ENCODE measurements around the gene ABCA9. TPM values are rescaled to one million over a fixed set of nuclear protein-coding genes. Genes with fewer than 3 reads are reported as not detected.

The ABCA9 gene
- total and polyA plus RNA-seq, 2 of the 13 experiments (the other 11 are each of a cell fraction or from before 2014, with no cell fraction given) = 0.04 TPM; not detected in 1

DNA sequence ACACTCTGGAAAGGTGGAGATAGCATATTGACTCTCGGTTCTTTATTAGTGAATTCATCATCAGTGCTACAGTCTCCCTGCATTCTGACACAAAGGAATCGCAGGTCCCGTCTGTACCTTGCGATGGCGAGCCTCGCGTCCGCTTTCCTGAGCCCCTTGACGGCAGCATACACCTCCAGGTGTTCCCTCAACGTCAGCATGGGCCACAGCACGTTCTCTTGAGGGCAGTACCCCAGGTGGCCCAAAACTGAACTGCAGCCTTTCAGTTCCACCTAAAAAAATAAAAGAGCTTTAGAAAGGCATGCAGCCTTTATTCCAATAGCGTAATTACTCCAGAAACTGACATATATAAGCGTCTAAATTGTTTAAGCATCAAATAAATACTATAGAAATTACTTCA, 24.2 kb upstream of the ABCA9 start (continued):
- TF ChIP-seq, protein P1, sequence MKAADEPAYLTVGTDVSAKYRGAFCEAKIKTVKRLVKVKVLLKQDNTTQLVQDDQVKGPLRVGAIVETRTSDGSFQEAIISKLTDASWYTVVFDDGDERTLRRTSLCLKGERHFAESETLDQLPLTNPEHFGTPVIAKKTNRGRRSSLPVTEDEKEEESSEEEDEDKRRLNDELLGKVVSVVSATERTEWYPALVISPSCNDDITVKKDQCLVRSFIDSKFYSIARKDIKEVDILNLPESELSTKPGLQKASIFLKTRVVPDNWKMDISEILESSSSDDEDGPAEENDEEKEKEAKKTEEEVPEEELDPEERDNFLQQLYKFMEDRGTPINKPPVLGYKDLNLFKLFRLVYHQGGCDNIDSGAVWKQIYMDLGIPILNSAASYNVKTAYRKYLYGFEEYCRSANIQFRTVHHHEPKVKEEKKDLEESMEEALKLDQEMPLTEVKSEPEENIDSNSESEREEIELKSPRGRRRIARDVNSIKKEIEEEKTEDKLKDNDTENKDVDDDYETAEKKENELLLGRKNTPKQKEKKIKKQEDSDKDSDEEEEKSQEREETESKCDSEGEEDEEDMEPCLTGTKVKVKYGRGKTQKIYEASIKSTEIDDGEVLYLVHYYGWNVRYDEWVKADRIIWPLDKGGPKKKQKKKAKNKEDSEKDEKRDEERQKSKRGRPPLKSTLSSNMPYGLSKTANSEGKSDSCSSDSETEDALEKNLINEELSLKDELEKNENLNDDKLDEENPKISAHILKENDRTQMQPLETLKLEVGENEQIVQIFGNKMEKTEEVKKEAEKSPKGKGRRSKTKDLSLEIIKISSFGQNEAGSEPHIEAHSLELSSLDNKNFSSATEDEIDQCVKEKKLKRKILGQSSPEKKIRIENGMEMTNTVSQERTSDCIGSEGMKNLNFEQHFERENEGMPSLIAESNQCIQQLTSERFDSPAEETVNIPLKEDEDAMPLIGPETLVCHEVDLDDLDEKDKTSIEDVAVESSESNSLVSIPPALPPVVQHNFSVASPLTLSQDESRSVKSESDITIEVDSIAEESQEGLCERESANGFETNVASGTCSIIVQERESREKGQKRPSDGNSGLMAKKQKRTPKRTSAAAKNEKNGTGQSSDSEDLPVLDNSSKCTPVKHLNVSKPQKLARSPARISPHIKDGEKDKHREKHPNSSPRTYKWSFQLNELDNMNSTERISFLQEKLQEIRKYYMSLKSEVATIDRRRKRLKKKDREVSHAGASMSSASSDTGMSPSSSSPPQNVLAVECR (CRISPR knock-in tag; IDR thresholded peaks at IDR 0.05; ENCODE audit: borderline replicate concordance) = no peak
- TF ChIP-seq, protein P2, sequence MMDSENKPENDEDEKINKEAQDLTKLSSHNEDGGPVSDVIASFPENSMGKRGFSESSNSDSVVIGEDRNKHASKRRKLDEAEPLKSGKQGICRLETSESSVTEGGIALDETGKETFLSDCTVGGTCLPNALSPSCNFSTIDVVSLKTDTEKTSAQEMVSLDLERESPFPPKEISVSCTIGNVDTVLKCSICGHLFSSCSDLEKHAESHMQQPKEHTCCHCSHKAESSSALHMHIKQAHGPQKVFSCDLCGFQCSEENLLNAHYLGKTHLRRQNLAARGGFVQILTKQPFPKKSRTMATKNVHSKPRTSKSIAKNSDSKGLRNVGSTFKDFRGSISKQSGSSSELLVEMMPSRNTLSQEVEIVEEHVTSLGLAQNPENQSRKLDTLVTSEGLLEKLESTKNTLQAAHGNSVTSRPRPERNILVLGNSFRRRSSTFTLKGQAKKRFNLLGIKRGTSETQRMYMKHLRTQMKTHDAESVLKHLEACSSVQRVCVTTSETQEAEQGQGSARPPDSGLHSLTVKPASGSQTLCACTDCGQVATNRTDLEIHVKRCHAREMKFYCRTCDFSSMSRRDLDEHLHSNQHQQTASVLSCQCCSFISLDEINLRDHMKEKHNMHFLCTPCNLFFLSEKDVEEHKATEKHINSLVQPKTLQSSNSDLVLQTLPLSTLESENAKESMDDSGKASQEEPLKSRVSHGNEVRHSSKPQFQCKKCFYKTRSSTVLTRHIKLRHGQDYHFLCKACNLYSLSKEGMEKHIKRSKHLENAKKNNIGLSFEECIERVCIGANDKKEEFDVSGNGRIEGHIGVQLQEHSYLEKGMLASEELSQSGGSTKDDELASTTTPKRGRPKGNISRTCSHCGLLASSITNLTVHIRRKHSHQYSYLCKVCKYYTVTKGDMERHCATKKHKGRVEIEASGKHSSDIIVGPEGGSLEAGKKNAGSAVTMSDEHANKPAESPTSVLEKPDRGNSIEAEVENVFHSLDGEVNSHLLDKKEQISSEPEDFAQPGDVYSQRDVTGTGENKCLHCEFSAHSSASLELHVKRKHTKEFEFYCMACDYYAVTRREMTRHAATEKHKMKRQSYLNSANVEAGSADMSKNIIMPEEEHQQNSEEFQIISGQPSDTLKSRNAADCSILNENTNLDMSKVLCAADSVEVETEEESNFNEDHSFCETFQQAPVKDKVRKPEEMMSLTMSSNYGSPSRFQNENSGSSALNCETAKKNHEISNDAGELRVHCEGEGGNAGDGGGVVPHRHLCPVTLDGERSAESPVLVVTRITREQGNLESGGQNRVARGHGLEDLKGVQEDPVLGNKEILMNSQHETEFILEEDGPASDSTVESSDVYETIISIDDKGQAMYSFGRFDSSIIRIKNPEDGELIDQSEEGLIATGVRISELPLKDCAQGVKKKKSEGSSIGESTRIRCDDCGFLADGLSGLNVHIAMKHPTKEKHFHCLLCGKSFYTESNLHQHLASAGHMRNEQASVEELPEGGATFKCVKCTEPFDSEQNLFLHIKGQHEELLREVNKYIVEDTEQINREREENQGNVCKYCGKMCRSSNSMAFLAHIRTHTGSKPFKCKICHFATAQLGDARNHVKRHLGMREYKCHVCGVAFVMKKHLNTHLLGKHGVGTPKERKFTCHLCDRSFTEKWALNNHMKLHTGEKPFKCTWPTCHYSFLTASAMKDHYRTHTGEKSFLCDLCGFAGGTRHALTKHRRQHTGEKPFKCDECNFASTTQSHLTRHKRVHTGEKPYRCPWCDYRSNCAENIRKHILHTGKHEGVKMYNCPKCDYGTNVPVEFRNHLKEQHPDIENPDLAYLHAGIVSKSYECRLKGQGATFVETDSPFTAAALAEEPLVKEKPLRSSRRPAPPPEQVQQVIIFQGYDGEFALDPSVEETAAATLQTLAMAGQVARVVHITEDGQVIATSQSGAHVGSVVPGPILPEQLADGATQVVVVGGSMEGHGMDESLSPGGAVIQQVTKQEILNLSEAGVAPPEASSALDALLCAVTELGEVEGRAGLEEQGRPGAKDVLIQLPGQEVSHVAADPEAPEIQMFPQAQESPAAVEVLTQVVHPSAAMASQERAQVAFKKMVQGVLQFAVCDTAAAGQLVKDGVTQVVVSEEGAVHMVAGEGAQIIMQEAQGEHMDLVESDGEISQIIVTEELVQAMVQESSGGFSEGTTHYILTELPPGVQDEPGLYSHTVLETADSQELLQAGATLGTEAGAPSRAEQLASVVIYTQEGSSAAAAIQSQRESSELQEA (CRISPR knock-in tag; IDR thresholded peaks at IDR 0.05; ENCODE audit: not compliant biosample characterization) = no peak
- TF ChIP-seq ZNF816 (CRISPR knock-in tag; IDR thresholded peaks at IDR 0.05; ENCODE audit: borderline replicate concordance) = no peak
- no peak for TF ChIP-seq SP2 (CRISPR knock-in tag; IDR thresholded peaks at IDR 0.05)
- no peak for TF ChIP-seq CHD4 (IDR thresholded peaks at IDR 0.05; ENCODE audit: borderline replicate concordance, low read length)
- TF ChIP-seq SOX6 (IDR thresholded peaks at IDR 0.05) = no peak
- TF ChIP-seq SOX6 (CRISPR knock-in tag; IDR thresholded peaks at IDR 0.05) = peak; percentile 28; the same call in 1 of the 2 replicates
- TF ChIP-seq, protein P3, sequence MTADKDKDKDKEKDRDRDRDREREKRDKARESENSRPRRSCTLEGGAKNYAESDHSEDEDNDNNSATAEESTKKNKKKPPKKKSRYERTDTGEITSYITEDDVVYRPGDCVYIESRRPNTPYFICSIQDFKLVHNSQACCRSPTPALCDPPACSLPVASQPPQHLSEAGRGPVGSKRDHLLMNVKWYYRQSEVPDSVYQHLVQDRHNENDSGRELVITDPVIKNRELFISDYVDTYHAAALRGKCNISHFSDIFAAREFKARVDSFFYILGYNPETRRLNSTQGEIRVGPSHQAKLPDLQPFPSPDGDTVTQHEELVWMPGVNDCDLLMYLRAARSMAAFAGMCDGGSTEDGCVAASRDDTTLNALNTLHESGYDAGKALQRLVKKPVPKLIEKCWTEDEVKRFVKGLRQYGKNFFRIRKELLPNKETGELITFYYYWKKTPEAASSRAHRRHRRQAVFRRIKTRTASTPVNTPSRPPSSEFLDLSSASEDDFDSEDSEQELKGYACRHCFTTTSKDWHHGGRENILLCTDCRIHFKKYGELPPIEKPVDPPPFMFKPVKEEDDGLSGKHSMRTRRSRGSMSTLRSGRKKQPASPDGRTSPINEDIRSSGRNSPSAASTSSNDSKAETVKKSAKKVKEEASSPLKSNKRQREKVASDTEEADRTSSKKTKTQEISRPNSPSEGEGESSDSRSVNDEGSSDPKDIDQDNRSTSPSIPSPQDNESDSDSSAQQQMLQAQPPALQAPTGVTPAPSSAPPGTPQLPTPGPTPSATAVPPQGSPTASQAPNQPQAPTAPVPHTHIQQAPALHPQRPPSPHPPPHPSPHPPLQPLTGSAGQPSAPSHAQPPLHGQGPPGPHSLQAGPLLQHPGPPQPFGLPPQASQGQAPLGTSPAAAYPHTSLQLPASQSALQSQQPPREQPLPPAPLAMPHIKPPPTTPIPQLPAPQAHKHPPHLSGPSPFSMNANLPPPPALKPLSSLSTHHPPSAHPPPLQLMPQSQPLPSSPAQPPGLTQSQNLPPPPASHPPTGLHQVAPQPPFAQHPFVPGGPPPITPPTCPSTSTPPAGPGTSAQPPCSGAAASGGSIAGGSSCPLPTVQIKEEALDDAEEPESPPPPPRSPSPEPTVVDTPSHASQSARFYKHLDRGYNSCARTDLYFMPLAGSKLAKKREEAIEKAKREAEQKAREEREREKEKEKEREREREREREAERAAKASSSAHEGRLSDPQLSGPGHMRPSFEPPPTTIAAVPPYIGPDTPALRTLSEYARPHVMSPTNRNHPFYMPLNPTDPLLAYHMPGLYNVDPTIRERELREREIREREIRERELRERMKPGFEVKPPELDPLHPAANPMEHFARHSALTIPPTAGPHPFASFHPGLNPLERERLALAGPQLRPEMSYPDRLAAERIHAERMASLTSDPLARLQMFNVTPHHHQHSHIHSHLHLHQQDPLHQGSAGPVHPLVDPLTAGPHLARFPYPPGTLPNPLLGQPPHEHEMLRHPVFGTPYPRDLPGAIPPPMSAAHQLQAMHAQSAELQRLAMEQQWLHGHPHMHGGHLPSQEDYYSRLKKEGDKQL (CRISPR knock-in tag; IDR thresholded peaks at IDR 0.05; ENCODE audit: low read depth) = no peak
